CD4-positive, alpha-beta T cell treated with Interleukin-12 subunit alpha and Interleukin-12 subunit beta, for 1 hour (primary cell): ENCODE measurements around the gene TMEM44.

Experiments used
- DNase-seq: peaks from one replicate; pipeline ENCODE4 v3.0.0-alpha.2; 2020

Gene TMEM44, protein sequence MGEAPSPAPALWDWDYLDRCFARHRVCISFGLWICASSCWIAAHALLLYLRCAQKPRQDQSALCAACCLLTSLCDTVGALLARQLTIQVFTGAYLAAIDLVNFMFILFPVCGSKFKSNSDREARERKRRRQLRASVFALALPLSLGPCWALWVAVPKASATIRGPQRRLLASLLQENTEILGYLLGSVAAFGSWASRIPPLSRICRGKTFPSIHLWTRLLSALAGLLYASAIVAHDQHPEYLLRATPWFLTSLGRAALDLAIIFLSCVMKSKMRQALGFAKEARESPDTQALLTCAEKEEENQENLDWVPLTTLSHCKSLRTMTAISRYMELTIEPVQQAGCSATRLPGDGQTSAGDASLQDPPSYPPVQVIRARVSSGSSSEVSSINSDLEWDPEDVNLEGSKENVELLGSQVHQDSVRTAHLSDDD

DNA sequence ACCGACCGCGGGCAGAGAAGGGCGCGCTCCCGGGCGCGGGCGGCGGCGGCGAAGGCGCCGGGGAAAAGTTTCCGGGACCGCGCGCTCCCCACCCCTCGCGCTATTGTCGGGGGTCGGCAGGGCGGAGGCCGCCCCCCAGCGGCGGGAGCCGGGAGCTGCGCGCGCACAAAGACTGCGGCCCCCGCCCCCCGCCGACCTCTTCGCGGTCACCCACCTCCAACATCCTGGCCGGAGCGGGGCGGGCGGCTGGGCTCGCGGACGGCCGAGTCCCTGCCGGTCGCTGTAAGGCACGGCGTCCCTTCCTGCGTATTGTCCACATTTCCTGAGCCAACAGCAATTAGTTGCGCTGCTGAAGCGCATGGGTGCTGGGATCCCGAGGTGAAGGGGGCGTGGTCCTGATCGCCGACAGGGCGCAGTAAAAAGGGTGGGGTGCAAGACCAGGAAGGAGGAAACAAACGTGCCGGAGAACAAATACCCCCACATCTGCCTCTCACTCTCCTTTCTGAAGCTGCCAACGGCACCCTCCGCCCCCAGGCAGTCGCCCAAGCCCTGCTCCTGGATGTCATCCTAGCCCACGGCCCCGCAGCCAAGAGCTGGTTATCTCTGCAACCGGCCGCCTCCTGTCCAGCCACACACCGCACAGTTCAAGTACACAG is at the start of gene TMEM44:
Gene TMEM44, minus strand, starts transcription at position 71 of the 656 bp plus-strand sequence. CDS start 204 bp downstream, outside the sequence.
- peak; percentile 63 for DNase-seq

DNA sequence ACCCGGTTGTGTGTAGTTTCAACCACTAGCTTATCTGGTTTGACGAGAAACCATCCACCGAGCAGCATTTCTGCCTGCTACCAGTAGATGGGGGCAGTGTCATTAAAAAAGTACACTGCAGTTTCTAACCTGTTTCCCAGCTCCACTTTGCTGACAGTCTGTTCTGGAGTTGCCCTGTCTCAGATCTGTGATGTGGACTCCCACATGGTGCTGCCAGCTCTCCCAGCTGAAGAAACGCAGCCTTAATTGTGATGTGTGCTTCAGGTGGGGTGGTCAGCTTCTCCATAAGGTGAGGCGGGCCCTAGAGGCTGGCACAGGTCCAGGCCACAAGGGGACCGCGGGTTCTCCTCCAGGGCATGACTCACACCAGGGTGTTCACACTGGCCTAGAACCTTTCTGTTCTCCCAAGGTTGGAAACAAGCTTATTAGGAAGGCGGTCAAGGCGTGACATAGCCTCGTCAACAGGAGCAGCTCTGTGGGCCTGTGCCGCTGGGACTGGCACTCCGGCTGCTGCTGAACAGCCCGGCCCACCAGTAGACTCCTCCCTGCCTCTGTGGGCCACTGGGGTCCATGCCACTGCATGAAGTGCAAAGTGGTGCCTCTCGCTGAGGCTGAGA is 49.6 kb upstream of the TMEM44 start:
- DNase-seq, result peak; percentile 77

- DNase-seq, result no peak
Measured at GRCh38 chr3:194682189-194682693, 49.0 kb upstream of the TMEM44 start.

DNA sequence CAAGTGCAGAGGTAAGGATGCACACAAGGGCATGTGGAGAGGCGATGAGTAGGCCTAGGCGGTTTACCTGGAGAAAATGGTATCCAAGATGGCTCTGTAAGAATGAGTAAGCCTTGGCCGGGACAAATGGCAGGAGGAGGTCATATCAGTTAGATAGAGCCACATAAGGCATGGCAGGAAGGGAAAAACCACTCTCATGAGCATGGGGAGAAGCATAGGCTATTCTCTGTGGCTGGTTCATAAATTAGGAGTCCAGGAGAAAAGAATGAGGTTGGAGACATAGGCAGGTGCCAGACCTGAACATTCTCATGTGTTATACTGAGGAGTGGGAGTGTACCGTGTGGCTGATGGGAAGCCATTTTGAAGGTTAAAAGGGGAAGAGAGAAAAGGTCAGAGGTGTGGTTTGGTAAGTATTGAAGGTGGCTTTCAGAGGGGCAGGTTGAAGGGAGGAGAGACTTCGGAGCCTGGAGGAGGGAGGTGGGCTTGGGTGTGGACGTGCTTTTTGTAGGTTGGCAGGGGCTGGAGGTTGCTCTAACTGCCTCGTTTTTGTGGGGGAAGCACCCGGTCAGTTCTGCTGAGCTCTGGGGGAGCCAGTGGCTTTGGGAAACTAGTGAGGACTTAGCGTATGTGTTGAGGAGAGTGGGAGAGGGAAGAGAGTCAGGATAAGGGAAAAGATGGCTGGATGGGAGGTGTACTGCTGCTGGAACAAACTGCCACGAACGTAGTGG is 47.8 kb upstream of the TMEM44 start:
- DNase-seq, result no peak

DNA sequence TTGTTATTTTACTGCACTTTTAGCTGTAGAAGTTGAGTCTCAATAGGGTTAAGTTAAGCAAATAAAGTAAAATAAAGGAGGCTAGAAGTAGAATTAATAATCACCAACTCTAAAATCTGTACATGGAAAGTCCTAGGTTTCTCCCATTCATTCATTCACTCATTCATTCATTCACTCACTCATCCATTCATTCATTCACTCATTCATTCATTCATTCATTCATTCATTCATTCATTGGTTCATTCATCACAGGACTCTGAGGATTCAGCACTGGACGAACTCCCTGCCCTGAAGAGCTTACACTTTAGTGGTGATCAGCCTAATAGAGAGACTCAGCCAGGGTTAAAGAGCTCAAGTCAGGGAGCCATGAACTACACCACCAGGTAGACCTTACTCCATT is 43.3 kb upstream of the TMEM44 start:
- DNase-seq, result no peak

DNA sequence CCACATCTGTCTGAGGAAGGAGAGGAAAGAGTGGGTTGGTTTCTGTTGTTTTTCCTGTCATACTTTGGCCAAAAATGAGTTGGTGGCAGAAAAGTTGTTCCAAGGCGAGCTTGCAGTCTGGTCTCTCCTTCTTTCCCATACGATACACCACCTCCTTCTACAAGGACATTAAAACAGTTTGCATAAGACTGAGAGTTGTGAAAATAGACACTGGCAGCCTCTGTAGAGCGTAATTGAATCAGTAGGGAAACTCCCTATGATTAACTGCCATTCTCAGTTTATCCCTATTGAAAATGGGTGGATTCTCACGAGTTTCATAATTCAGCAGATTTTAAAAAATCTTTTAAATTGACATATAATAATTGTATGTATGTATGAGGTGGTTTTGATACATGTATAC is 42.5 kb upstream of the TMEM44 start:
- no peak for DNase-seq

DNA sequence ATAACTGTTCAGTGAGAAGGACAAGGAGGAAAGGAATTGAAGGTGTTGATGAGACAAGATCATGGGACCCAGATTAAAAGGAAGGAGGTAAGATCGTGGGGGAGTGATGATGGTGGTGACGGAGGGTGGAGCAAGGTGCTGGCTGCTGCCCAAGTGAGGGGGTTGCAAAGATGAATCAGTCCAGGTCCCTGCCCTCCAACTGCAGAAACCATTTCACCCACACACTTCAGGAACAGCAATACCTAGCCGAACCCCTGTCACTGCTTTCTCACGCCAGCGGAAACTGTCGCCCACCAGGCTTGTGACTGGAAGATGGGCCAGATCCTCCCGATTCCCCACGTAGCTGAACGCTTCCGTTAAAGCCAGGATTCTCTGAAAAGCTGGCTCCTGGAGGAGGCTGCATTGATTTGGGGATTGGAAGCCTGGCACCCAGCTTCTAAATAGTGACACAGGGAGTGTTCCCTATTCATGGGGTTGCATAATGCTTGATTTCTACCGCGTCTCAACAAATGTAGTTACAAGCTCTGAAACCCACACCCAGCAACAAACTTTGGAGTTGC is 41.9 kb upstream of the TMEM44 start:
- DNase-seq, result no peak

GRCh38 chr3:194673761-194674160 is 40.5 kb upstream of the TMEM44 start:
- no peak for DNase-seq

GRCh38 chr3:194672876-194673275 is 39.7 kb upstream of the TMEM44 start:
- DNase-seq, result no peak

DNA sequence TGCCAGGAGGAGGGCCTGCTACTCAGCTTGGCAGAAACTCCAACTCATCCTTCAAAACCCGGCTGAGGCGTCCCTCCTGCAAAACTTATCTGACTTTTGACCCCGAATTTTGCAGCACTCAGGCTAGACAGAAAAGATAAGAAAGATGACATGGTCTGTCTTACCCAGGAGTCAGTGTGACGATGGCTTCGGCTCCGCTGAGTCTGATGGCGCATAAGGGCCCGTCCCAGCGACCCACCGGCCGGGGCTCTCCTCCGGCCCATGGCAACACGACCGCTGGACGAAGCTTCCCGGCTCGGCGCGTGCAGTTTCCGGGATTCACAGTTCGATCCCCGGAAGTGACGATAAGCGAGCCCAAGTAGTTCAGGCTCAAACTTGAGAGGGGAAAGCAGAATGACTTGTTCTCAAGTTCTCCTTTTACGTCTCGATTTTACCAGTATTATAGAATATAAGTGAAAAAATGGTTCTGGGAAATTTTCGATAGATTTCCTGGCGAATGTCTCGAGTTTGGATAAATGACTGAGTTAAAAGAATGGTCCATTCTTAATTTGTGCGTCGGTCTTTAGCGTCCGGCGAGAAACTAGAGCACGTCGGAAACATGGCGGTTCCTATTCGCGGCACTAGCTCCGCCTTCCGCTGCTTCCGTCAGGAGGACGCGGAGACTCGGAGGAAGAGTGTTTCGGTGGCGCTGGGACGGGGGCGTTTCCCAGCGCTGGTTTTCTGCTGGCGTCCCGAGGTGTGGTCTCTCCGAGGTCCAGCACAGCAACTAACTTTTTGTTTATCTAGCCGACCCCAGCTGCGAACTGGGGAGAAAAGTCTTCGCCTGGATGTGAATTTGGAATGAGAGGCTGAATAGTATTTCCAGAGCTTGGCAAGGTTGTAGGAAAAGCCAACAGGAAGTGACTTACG is 38.9 kb upstream of the TMEM44 start, which contains the start of gene LSG1:
Gene LSG1, minus strand, starts transcription at position 292 of the 909 bp plus-strand sequence. Its CDS starts 29 bp downstream, at position 263.
- peak; percentile 92 for DNase-seq

DNA sequence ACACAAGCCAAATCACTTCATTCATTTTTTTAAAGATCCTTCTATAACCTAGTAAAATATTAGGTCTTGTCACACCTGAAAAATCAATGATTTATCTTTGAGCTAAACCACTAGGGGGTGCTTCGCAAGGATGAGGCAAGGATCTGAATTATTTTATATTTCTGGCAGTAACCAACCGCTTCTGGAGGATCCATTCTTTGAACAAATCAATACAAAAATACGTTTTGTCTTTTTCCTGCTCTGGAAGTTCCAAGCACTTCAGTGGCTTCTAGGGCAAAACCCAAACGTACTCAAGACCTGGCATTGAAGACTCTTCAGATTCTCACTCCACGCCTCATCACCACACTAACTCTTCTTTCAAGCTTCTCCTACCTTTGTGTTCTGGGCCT is 38.3 kb upstream of the TMEM44 start:
- peak; percentile 63 for DNase-seq

DNA sequence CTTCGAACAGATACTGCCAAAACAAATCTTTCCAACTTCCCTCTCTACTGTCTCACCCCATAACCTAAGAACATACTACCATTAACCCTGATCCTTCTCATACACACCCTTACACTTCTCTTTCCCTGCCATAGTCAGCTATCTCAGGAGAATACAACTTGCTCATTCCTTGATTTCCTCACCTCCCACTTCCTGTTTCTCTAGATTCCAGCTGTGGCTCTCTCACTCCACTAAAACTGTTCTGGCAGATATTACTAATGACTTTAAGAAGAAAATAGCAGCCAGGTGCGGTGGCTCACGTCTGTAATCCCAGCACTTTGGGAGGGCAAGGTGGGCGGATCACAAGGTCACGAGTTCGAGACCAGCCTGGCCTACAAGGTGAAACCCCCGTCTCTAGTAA is 34.1 kb upstream of the TMEM44 start:
- no peak for DNase-seq

DNA sequence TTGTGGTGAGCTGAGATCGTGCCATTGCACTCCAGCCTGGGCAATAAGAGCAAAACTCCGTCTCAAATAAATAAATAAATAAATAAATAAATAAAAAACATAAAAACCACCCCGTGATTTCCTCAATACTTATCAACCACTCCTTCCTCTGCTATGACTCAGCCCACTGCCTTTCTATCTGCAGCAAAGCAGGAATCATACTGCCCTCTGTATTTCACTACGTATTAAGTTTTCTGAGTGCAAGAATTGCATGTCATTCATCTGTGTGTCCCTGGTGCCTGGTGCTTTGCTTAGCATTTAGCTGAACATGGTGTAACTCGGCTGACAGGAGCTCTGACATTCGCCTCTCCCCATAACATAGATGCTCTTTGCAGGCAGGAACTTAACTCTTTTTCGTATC is 31.6 kb upstream of the TMEM44 start:
- no peak for DNase-seq

DNA sequence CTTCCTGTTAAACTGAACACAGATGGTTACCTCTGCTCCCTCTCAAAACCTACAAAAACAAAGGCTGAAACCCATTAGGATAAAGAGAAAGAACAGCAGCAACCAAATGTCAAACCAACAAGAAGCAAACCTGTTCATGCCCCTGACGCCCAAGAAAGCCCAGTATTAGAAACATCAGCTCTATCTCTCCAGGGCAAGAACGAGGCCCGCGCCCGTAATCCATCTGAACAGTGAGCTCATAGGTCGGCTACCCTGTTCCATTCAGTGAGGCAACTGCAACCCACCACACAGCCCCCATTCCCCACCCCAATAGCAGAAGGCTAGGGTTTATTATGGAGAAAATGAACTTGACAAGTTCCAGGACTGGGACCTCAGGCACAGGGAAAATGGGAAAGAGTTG is 28.7 kb upstream of the TMEM44 start:
- no peak for DNase-seq

- DNase-seq, result no peak
Measured at GRCh38 chr3:194661374-194661773, 28.2 kb upstream of the TMEM44 start.

GRCh38 chr3:194659778-194660177 is 26.6 kb upstream of the TMEM44 start:
- DNase-seq, result no peak

DNA sequence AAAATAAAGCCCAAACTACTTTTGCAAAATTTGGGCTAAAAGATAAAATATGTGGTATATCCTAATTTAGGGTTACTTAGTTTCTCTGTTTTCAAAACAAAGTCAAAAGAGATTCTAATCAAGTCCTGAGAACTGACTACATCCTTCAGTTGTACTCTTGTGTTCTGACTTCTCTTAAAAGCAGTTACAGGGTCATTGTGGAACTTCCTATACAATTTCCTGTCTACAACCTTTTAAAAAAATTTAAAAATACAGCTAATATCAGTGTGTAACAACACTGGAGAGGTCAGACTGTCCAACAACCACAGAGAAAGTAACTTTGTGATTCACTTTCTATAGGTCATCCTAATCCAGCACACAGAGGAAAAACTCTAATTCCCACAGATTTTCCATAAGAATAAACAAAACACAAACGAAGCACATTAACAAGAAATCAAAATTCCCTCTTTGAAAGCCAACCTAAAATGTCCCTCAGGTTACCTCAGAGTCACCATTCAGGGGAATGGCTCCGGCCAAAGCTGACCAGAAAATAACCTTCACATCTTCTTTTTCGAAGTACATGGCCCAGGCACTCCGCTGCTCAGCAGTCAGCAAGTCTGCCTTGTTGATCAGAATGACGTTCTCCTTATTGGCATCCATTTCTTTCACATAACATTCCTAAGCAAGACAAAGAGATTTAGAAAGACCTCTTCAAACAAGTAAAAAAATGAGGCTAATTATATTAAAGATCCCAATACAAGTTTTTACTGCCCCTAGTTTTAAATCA is 25.4 kb upstream of the TMEM44 start:
- DNase-seq, result no peak

GRCh38 chr3:194657439-194657838 is 24.2 kb upstream of the TMEM44 start:
- no peak for DNase-seq

DNA sequence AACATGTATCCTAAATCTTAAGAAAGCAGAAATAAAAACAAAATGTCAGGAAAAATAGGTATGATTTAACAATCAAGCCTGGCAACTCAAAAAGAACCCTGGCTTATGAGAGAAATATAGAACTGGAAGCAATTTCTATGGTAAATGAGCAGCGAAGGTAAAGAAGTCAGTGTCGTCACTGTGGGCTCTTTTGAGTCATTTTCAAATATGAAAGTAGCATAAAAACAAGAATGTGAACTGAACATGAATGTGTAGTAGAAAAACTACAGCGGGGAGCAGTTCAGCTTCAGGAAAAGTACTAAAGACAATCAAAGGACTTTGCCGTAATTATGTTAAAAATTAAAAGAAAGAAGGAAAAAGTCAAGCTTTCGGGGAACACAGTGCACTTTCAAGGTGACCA is 21.2 kb upstream of the TMEM44 start:
- DNase-seq, result no peak

DNA sequence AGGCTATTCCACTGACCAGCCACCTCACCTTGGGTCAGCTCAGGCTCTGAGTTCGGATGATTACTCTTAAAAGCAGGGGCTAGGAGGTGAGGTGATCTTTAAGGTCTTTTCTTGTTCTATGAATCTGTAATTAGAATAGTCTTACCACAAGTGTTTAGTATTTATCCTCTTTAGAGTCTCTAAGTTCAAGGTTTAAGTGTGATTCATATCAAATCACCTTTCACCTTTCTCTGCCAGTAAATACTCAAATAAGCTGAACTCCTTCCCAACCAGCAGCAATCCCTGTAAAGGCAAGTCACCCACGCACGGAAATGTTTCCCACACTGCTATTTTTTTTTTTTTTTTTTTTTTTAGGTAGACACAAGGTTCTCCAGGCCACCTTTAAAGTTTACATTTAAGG is 14.5 kb upstream of the TMEM44 start:
- DNase-seq, result no peak

DNA sequence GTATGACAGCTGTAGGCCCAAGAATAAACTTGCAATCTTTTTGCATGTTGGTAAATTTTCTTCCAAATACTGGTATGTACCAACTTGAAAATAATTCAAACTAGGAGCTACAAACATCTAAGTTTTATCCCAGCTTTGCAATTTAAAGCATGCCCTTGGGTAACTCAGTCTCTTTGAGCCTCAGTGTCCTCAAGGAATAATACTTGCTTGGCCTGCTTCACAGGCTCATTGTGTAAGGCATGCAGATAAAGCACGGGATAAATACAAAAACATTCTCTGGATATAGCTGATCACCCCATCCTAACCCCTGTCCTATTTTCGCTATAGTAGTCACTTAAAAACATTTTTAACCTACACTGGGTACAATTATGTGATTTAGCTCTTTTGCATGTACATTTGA is 9.6 kb upstream of the TMEM44 start:
- DNase-seq, result no peak
